ENCODE measurements around the gene MPDZ.

DNA sequence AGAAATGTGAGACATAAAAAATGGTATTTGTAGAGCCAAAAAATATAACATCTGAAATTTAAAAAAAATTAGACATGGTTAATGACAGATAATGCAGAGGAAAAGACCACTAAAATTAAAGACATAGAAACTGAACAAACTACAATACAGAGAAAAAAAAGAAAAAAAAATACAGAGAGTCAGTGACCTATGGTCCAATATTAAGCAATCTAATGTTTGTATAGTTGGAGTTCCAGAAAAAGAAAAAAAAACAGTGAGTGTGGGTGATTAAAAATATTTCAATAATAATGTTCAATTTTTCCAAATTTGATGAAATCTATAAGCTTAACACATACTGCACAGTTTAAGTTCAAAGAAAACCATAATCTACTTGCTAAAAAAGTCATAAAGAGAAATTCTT lies 207.6 kb downstream of the MPDZ start:
- TF ChIP-seq FOXK2 (IDR thresholded peaks at IDR 0.05), result no peak
- TF ChIP-seq BHLHE40 (IDR thresholded peaks at IDR 0.05; ENCODE audit: borderline replicate concordance), result no peak
- TF ChIP-seq TARDBP (IDR thresholded peaks at IDR 0.05), result no peak
- no peak for TF ChIP-seq ZNF384 (IDR thresholded peaks at IDR 0.05)
- no peak for TF ChIP-seq FOXM1 (IDR thresholded peaks at IDR 0.05; ENCODE audit: borderline replicate concordance)
- no peak for TF ChIP-seq FOXA1 (IDR thresholded peaks at IDR 0.05)
- TF ChIP-seq ARNT (IDR thresholded peaks at IDR 0.05), result no peak
- TF ChIP-seq SUZ12 (IDR thresholded peaks at IDR 0.05), result no peak
- no peak for TF ChIP-seq SP1 (IDR thresholded peaks at IDR 0.05)
- no peak for TF ChIP-seq ELF4 (IDR thresholded peaks at IDR 0.05)
